Measurements from ENCODE around the gene CDKN2B-AS1.
"Not testable (repeated sequence)": the region's sequence is repeated elsewhere in the genome, so short reads cannot be mapped to it uniquely, and the experiment has no call there.

The CDKN2B-AS1 gene

GRCh38 chr9:21994556-21995005 is at the start of gene CDKN2B-AS1:
Gene CDKN2B-AS1 (plus strand): TSS chr9:21994791.
- DNase-seq: no peak

GRCh38 chr9:21945606-21946005 is 49.0 kb upstream of the CDKN2B-AS1 start:
- DNase-seq: no peak

- no peak for DNase-seq
These were observed 35.8 kb upstream of the CDKN2B-AS1 start for GRCh38 chr9:21958833-21959232.

- DNase-seq: not testable (repeated sequence)
These were observed 35.3 kb upstream of the CDKN2B-AS1 start for GRCh38 chr9:21959268-21959667.

- DNase-seq: no peak
These were observed 33.0 kb upstream of the CDKN2B-AS1 start for GRCh38 chr9:21961569-21961968.

- DNase-seq: no peak
These were observed 29.6 kb upstream of the CDKN2B-AS1 start for GRCh38 chr9:21964925-21965385.

GRCh38 chr9:21965401-21965951 is 29.1 kb upstream of the CDKN2B-AS1 start:
- no peak for DNase-seq

- no peak for DNase-seq
These were observed 28.3 kb upstream of the CDKN2B-AS1 start for GRCh38 chr9:21966140-21966851.

- DNase-seq: no peak
These were observed 27.4 kb upstream of the CDKN2B-AS1 start for GRCh38 chr9:21967169-21967568.

- no peak for DNase-seq
These were observed 26.9 kb upstream of the CDKN2B-AS1 start for GRCh38 chr9:21967702-21968101.

- no peak for DNase-seq
These were observed 26.1 kb upstream of the CDKN2B-AS1 start for GRCh38 chr9:21968331-21969010.

GRCh38 chr9:21969011-21969940 is 25.3 kb upstream of the CDKN2B-AS1 start:
- no peak for DNase-seq

GRCh38 chr9:21969951-21970799 is 24.4 kb upstream of the CDKN2B-AS1 start:
- no peak for DNase-seq

GRCh38 chr9:21970800-21971640 is 23.6 kb upstream of the CDKN2B-AS1 start:
- no peak for DNase-seq

- no peak for DNase-seq
These were observed 22.2 kb upstream of the CDKN2B-AS1 start for GRCh38 chr9:21972361-21972760.

- no peak for DNase-seq
These were observed 20.3 kb upstream of the CDKN2B-AS1 start for GRCh38 chr9:21974343-21974721.

- no peak for DNase-seq
These were observed 19.7 kb upstream of the CDKN2B-AS1 start for GRCh38 chr9:21974722-21975409.

GRCh38 chr9:21976334-21976875 is 18.2 kb upstream of the CDKN2B-AS1 start:
- DNase-seq: no peak

GRCh38 chr9:21982391-21982790 is 12.2 kb upstream of the CDKN2B-AS1 start:
- DNase-seq: no peak

All from cerebellar nuclear complex (tissue), 1 donor.